ACC112 (cell line): ENCODE results near the gene PCSK5.

ENCODE experiments used
- H2AFZ ChIP-seq: fragments of 200-600 bp; sonication (generic); one replicate; pipeline ENCODE4 v1.6.0; 2017; ENCODE audit warnings: antibody characterized with exemption, low read length; ENCODE audit not compliant: unreplicated experiment
- H3K27ac ChIP-seq: fragments of 200-600 bp; sonication (generic); 2 replicates; pipeline ENCODE4 v1.5.1; 2014; ENCODE audit warnings: low read depth, mild to moderate bottlenecking, antibody characterized with exemption, low read length, moderate library complexity
- H3K27me3 ChIP-seq: fragments of 200-600 bp; sonication (generic); 2 replicates; pipeline ENCODE4 v1.6.1; 2014; ENCODE audit warnings: mild to moderate bottlenecking, antibody characterized with exemption, low read length, moderate library complexity, mixed read lengths; ENCODE audit not compliant: insufficient read depth
- H3K36me3 ChIP-seq: fragments of 200-600 bp; sonication (generic); 2 replicates; pipeline ENCODE4 v1.6.1; 2016; ENCODE audit warnings: mild to moderate bottlenecking, antibody characterized with exemption, low read length, moderate library complexity, mixed read lengths; ENCODE audit not compliant: insufficient read depth
- H3K4me1 ChIP-seq: fragments of 200-600 bp; sonication (generic); one replicate; pipeline ENCODE4 v1.6.1; 2016; ENCODE audit warnings: low read length, mixed read lengths; ENCODE audit not compliant: insufficient read depth, unreplicated experiment, control insufficient read depth
- H3K4me3 ChIP-seq: fragments of 200-600 bp; sonication (generic); 2 replicates; pipeline ENCODE4 v1.5.1; 2014; ENCODE audit warnings: mild to moderate bottlenecking, low read depth, low read length
- H3K79me2 ChIP-seq: fragments of 200-600 bp; sonication (generic); one replicate; pipeline ENCODE4 v1.6.0; 2016; ENCODE audit warnings: low read length; ENCODE audit not compliant: control insufficient read depth, unreplicated experiment, insufficient read depth

Gene PCSK5

DNA sequence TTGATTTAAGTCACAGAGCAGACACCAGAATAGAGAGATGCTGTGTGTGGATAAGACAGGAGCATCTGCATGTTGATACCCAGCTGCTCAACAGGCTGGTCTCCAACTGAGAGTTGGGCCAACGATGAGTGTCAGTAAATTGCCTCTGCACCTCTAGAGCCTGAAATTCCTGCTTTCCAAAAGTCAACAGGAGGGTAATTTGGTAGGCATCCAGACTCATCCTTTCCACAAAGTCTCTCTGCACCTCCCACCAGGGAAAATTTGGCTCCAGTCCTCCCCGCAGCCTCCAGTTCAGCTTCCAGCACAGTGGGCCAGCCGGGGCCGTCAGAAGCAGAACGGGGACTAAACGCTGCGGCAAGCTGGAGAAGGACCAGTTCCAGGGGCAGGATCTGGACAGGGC lies 366.8 kb downstream of the PCSK5 start:
- H3K79me2 ChIP-seq = no peaks in the 10 kb centered on the region
- H2AFZ ChIP-seq = no peak overlapping the region
- 0 out of 2 replicates have a peak, but pooled peaks cover 4% of the 10 kb centered on the region for H3K27me3 ChIP-seq
- H3K27ac ChIP-seq = no peak overlapping the region
- no peaks in the 10 kb centered on the region for H3K4me1 ChIP-seq
- H3K4me3 ChIP-seq = no peak overlapping the region
- no peaks in the 10 kb centered on the region for H3K36me3 ChIP-seq

DNA sequence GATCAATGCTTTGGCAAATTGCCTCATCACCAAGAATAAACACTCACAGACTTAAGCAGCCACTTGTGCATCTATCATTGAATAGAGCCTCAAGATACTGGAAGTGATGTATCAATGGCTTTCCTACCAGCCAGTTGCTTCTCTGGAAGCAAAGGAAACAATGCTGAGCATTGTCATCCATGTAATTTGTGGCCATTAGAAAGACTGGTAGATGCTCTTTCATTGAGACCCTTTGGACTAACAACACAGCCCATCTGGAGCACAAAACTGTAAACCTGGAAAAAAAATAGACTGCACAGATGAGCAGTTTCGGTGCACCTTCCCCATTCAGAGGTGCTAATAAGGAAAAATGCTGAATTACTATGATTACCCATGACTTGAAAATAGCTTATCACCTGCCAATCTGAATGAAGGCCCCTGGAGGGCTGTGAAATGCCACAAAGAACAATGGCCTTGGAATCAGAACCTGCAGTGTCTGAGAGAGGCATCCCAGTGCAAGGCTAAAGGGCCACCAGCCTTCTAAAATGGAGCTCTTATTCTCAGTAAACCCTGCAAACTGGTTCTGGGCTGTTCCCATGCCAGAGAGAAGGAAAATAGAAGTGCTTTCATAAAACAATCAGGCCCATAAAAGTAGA lies 376.3 kb downstream of the PCSK5 start:
- no peak overlapping the region for H3K4me3 ChIP-seq
- no peaks in the 10 kb centered on the region for H3K79me2 ChIP-seq
- H2AFZ ChIP-seq = no peak overlapping the region
- peaks cover 12% of the 10 kb centered on the region for H3K4me1 ChIP-seq
- H3K27ac ChIP-seq = no peak overlapping the region
- no peaks in the 10 kb centered on the region for H3K36me3 ChIP-seq
- no peaks in the 10 kb centered on the region for H3K27me3 ChIP-seq

DNA sequence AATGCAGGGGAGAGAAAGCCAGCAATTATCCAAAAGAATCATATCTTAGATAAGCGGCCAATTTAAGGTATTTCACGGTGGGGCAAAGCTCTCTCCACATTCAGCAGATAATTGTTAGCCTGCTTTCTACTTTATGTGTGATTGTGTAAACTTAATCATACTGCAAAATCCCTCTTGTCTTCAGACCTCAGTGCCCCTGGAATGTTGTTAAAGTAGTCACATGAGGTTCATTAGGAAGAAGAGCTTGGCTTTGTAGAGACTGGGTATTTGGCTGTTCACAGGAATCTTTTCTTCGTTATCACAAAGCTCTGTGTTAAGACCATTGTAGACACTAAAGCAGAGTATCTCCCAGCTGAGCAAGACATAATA lies 376.8 kb downstream of the PCSK5 start:
- H3K36me3 ChIP-seq = no peaks in the 10 kb centered on the region
- no peak overlapping the region for H2AFZ ChIP-seq
- no peaks in the 10 kb centered on the region for H3K27me3 ChIP-seq
- no peak overlapping the region for H3K27ac ChIP-seq
- no peaks in the 10 kb centered on the region for H3K79me2 ChIP-seq
- H3K4me1 ChIP-seq = peaks cover 12% of the 10 kb centered on the region
- H3K4me3 ChIP-seq = no peak overlapping the region

DNA sequence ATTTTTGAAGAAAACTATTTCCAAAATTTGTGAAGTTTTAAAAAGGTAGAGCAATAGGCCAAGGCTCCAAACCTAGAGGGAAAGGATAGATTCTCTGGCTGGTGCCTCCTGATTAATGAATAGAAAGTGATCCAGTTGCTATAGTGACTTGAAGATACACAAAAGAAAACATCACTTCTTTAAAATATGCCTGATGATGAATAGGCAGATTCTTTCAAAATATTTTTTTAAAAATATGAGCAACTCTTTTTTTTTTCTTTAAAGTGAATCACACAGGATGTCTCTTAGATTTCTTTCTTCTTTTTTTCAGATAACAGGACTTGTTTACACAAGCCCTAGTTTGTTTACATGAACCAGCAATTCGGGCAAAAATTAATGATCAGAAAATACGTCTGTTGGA lies 379.3 kb downstream of the PCSK5 start:
- peak overlapping the region; percentile 58 for H3K27ac ChIP-seq
- peak overlapping the region; percentile 10 for H2AFZ ChIP-seq
- H3K4me3 ChIP-seq = no peak overlapping the region
- no peaks in the 10 kb centered on the region for H3K36me3 ChIP-seq
- H3K27me3 ChIP-seq = no peaks in the 10 kb centered on the region
- H3K79me2 ChIP-seq = no peaks in the 10 kb centered on the region
- peaks cover 12% of the 10 kb centered on the region for H3K4me1 ChIP-seq

DNA sequence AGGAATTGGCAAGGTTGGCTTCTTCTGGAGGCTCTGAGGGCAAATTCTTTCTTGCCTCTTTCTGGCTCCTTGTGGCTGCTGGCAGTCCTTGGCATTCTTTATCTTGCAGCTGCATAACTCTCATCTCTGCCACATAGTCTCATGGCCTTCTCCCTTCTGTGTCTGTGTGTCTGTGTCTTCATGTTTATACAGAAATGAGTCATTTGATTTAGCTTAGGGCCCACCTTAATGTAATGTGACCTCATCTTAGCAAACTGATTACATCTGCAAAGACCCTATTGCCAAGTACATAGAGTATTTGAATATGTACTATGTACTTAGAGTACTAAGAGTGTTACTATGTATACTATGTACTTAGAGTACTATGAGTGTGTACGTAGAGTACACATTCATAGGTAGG lies 381.3 kb downstream of the PCSK5 start:
- H3K4me1 ChIP-seq = peaks cover 12% of the 10 kb centered on the region
- no peaks in the 10 kb centered on the region for H3K36me3 ChIP-seq
- no peaks in the 10 kb centered on the region for H3K79me2 ChIP-seq
- H2AFZ ChIP-seq = no peak overlapping the region
- no peak overlapping the region for H3K27ac ChIP-seq
- no peaks in the 10 kb centered on the region for H3K27me3 ChIP-seq
- H3K4me3 ChIP-seq = no peak overlapping the region

DNA sequence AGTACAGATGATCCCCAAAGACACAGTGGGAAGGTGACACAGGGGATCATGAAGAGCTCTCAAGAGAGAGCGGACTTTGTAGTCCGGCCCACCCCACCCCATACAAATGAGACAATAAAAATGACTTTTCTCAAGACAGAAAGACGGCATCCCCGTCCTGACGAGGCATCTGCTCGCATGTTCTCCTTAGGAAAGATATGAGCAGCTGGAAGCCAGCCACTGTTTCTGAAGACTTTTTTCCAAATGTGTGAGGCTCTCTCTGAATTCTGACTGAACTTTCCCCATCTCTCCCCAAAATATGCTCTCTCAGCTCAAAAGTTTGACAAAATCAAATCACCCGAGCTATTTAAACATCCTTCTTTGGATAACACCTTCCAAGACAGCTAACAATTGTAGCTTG lies 398.6 kb downstream of the PCSK5 start:
- no peak overlapping the region for H2AFZ ChIP-seq
- no peaks in the 10 kb centered on the region for H3K79me2 ChIP-seq

DNA sequence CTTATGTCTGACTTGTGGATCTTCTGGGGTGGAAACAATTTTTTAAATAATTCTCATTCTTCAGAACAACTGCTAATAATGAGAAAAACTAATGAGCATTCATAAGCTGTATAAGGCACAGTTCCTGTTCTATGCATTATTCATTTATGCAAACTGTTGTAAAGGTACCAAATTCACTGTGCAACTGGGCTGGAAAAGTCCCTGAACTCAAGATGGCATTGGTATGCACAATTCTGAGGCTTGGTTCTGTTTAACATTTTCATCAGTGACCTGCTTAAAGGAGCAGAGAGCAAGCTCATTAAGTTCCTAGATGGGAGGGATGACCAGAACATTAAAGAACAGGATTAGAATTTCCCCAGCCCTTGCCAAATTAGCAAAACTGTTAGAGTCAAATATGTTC lies 399.2 kb downstream of the PCSK5 start:
- Histone ChIP-seq H3K36me3 (no peaks in the 10 kb centered on the region), H3K27me3 (peaks cover 12% of the 10 kb centered on the region; the same call in 1 of the 2 replicates), H3K79me2 (no peaks in the 10 kb centered on the region), H2AFZ (no peak overlapping the region), H3K4me3 (no peak overlapping the region), H3K27ac (no peak overlapping the region), H3K4me1 (peaks cover 3% of the 10 kb centered on the region)

More for the DNA sequence above, 398.6 kb downstream of the PCSK5 start:
- Histone ChIP-seq H3K27me3 (peaks cover 12% of the 10 kb centered on the region; the same call in 1 of the 2 replicates), H3K27ac (no peak overlapping the region), H3K4me3 (no peak overlapping the region), H3K4me1 (peaks cover 3% of the 10 kb centered on the region), H3K36me3 (no peaks in the 10 kb centered on the region)

DNA sequence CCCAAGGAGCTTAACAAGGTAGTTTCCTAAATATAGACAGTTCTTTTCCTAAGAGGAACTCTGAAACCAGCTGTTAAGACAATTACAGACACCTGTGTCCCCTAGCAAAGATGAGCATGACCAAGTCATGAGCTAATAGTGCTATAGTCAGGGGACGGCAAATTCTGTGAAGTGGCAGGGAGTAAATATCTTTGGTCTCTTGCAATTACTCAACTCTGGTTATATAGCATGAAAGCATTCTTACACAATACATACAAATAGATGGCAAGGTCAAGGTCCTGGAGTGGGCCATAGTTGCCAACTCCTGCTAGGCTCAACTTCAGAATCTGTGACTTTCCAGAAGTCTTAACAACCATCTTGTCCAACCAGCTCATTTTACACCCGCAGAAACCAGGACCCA lies 400.1 kb downstream of the PCSK5 start:
- Histone ChIP-seq H3K79me2 (no peaks in the 10 kb centered on the region), H3K4me3 (no peak overlapping the region), H3K27me3 (peaks cover 5% of the 10 kb centered on the region; the same call in 1 of the 2 replicates), H3K27ac (no peak overlapping the region), H2AFZ (no peak overlapping the region), H3K4me1 (peaks cover 3% of the 10 kb centered on the region), H3K36me3 (no peaks in the 10 kb centered on the region)

DNA sequence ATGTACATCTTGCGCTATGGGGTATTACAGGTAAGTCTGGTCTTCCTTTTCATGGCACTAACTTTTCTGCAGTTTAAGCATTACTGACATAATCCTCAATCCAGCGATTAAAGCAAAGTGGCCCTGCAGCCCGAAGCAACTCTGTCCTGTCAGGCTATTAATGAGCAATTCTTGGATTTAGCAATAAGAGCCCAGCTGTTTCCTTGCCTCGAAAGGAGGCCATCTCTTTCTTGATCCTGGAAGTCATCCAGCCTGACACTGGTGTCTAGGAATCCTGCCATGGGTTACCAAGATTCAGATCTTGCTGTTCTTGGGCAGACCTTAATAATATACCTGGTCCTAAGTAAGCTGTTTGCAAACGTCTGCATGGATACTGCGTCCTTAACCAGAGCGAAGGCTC lies 401.8 kb downstream of the PCSK5 start:
- Histone ChIP-seq H3K27me3 (peaks cover 5% of the 10 kb centered on the region; the same call in 1 of the 2 replicates), H3K4me1 (peaks cover 3% of the 10 kb centered on the region), H3K27ac (no peak overlapping the region), H3K4me3 (peak overlapping the region; percentile 49; the same call in 1 of the 2 replicates), H3K36me3 (no peaks in the 10 kb centered on the region), H3K79me2 (no peaks in the 10 kb centered on the region), H2AFZ (no peak overlapping the region)

DNA sequence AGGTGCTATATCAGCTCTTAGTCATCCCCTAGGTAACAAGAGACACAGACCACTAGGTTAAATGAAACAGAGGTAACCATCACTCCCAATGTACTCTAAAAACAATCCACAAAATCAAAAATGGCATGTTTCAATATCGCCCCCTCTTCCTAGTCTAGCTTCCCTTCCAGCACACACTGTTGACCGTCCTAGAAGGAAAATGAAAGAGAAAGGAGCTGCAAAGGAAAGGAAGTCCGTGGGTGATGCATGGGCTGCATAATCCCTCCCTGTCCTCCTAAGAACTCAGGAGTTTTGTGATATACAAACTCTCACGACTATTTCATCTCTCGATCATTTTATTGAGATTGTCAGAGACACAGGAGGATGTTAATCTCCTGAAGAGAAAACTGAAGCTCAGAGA lies 402.2 kb downstream of the PCSK5 start:
- H2AFZ ChIP-seq = no peak overlapping the region
- H3K36me3 ChIP-seq = no peaks in the 10 kb centered on the region
- no peaks in the 10 kb centered on the region for H3K79me2 ChIP-seq
- peaks cover 4% of the 10 kb centered on the region for H3K4me1 ChIP-seq
- H3K4me3 ChIP-seq = peak overlapping the region; percentile 49; the same call in 1 of the 2 replicates
- no peak overlapping the region for H3K27ac ChIP-seq
- H3K27me3 ChIP-seq = peaks cover 5% of the 10 kb centered on the region; the same call in 1 of the 2 replicates

DNA sequence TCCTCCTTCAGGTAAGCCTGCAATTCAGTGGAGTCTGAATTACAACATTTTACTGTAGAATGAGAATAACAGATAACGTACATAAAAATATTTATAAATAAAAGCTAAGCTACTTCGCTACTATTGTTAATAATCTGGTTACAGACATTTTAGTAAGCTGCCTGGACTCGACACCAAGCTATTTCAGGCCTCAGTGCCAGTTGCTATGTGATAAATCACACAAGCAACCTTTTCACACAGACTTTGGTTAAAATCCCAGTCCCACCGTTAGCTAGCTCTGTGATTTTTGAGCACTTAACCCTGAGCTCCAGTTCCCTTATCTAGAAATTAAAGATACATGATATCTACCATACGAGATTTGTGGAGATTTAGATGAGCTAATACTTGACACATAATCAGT lies 403.8 kb downstream of the PCSK5 start:
- Histone ChIP-seq H3K36me3 (no peaks in the 10 kb centered on the region), H3K4me1 (peaks cover 10% of the 10 kb centered on the region), H3K4me3 (no peak overlapping the region), H3K27ac (no peak overlapping the region), H3K27me3 (peaks cover 5% of the 10 kb centered on the region; the same call in 1 of the 2 replicates), H3K79me2 (no peaks in the 10 kb centered on the region), H2AFZ (no peak overlapping the region)
